H1 (cell line): ENCODE results near the gene COTL1. TPM values are rescaled to one million over a fixed set of nuclear protein-coding genes. Genes with fewer than 3 reads are reported as not detected.
A peak's percentile ranks its signal among the peaks of the same experiment; 100 is the strongest.
"Not testable (repeated sequence)": the region's sequence is repeated elsewhere in the genome, so short reads cannot be mapped to it uniquely, and the experiment has no call there.

ENCODE experiments used
- CTCF ChIA-PET: fragments of 300-600 bp; sonication (Branson Sonifier 250); formaldehyde crosslinking; loops from one replicate; lab custom pipeline; 2021; ENCODE audit not compliant: partially characterized antibody; lab: Charles Lee
- POLR2A ChIA-PET: fragments of 300-600 bp; sonication (Branson Sonifier 250); formaldehyde crosslinking; loops from one replicate; lab custom pipeline; 2021; ENCODE audit warnings: inconsistent platforms; ENCODE audit not compliant: partially characterized antibody; lab: Charles Lee
- DNase-seq, 2 experiments: peaks; one replicate each; pipeline versions ENCODE4 v3.0.0 to v3.0.0-alpha.2; 2010 to 2022; ENCODE audit warnings: low spot score in 2 of 2, low read depth in 1 of 2, mixed read lengths in 1 of 2
- FAIRE-seq: peaks from 2 replicates; lab custom pipeline; 2011; peaks lifted over from hg19 to GRCh38; lab: Jason Lieb, UNC
- H2AFZ ChIP-seq: 2 replicates; pipeline ENCODE4 v1.8.1; 2012; ENCODE audit warnings: low read length, inconsistent platforms
- H2AK5ac ChIP-seq: 2 replicates; pipeline ENCODE4 v1.6.1; 2013; ENCODE audit warnings: low read depth, low read length
- H2BK120ac ChIP-seq: replicated peaks from 2 replicates; pipeline ENCODE3; 2013; ENCODE audit warnings: low read depth, low read length, inconsistent platforms
- H2BK12ac ChIP-seq: 2 replicates; pipeline ENCODE4 v1.6.1; 2013; ENCODE audit warnings: low read depth, low read length
- H2BK15ac ChIP-seq: 2 replicates; pipeline ENCODE4 v1.6.1; 2013; ENCODE audit warnings: low read length
- H2BK20ac ChIP-seq: 2 replicates; pipeline ENCODE4 v1.6.1; 2013; ENCODE audit warnings: low read length
- H2BK5ac ChIP-seq: 2 replicates; pipeline ENCODE4 v1.6.1; 2013; ENCODE audit warnings: low read depth, low read length
- H3K14ac ChIP-seq: 2 replicates; pipeline ENCODE4 v1.6.1; 2013; ENCODE audit warnings: inconsistent platforms; ENCODE audit not compliant: insufficient read length
- H3K18ac ChIP-seq: 2 replicates; pipeline ENCODE4 v1.6.1; 2013; ENCODE audit warnings: low read length; ENCODE audit errors: extremely low read depth
- H3K23ac ChIP-seq: 2 replicates; pipeline ENCODE4 v1.6.1; 2013; ENCODE audit warnings: inconsistent platforms; ENCODE audit not compliant: insufficient read length
- H3K23me2 ChIP-seq: 2 replicates; pipeline ENCODE4 v1.6.1; 2013; ENCODE audit warnings: low read depth, low read length
- H3K27ac ChIP-seq: 2 replicates; pipeline ENCODE4 v1.6.1; 2011; ENCODE audit warnings: low read depth, low read length, inconsistent platforms
- H3K27me3 ChIP-seq, 4 experiments: replicated peaks in 1 of 4; 1 replicate in 1 of 4; 2 replicates in 3 of 4; pipeline versions ENCODE4 v1.6.1 to v1.8.1; 2011 to 2013; ENCODE audit warnings: low read length in 3 of 4, mild to moderate bottlenecking in 3 of 4, inconsistent platforms in 2 of 4, mixed read lengths in 2 of 4, moderate library complexity in 1 of 4; ENCODE audit not compliant: control insufficient read depth in 3 of 4, insufficient read depth in 3 of 4; ENCODE audit errors: extremely low read depth in 1 of 4
- H3K36me3 ChIP-seq, 4 experiments: 2 replicates each; pipeline versions ENCODE4 v1.6.1 to v1.8.1; 2011 to 2013; ENCODE audit warnings: mild to moderate bottlenecking in 4 of 4, low read length in 3 of 4, moderate library complexity in 2 of 4, control low read depth in 1 of 4, inconsistent platforms in 1 of 4; ENCODE audit not compliant: insufficient read depth in 4 of 4, control insufficient read depth in 2 of 4
- H3K4ac ChIP-seq: replicated peaks from 2 replicates; pipeline ENCODE3; 2013; ENCODE audit warnings: low read length, low read depth, mixed read lengths, inconsistent platforms; ENCODE audit not compliant: insufficient read length
- H3K4me1 ChIP-seq, 4 experiments: replicated peaks in 1 of 4; 1 replicate in 1 of 4; 2 replicates in 3 of 4; pipeline versions ENCODE4 v1.6.1 to v1.8.1; 2011 to 2013; ENCODE audit warnings: low read length in 3 of 4, inconsistent platforms in 2 of 4, mixed read lengths in 1 of 4; ENCODE audit not compliant: insufficient read depth in 4 of 4, control insufficient read depth in 3 of 4
- H3K4me2 ChIP-seq, 2 experiments: 2 replicates each; pipeline versions ENCODE4 v1.6.1 to v1.8.1; 2011 to 2013; ENCODE audit warnings: low read depth in 2 of 2, low read length in 2 of 2, control low read depth in 1 of 2, inconsistent platforms in 1 of 2, mild to moderate bottlenecking in 1 of 2; ENCODE audit not compliant: insufficient read depth in 1 of 2
- H3K4me3 ChIP-seq, 4 experiments: fragments of 200-600, 300-600 bp in 1 of 4; sonication (generic), shearing (Covaris generic), sonication (Bioruptor Twin) in 1 of 4; 2 replicates each; pipeline versions ENCODE4 v1.5.1 to v1.8.1; 2011 to 2016; ENCODE audit warnings: low read length in 4 of 4, low read depth in 3 of 4, control low read depth in 2 of 4, inconsistent platforms in 2 of 4, mild to moderate bottlenecking in 2 of 4, mixed read lengths in 1 of 4, moderate library complexity in 1 of 4; ENCODE audit not compliant: insufficient read depth in 2 of 4; ENCODE audit errors: extremely low read depth in 1 of 4
- H3K56ac ChIP-seq: replicated peaks from 2 replicates; pipeline ENCODE3; 2013; ENCODE audit warnings: low read depth, mild to moderate bottlenecking, mixed read lengths, low read length, inconsistent platforms; ENCODE audit not compliant: insufficient read length
- H3K79me1 ChIP-seq: 2 replicates; pipeline ENCODE4 v1.6.1; 2013; ENCODE audit warnings: low read depth, low read length, control low read depth
- H3K79me2 ChIP-seq, 2 experiments: 2 replicates each; pipeline versions ENCODE4 v1.6.1 to v1.8.1; 2012 to 2013; ENCODE audit warnings: low read length in 2 of 2, mild to moderate bottlenecking in 2 of 2, inconsistent platforms in 1 of 2; ENCODE audit not compliant: insufficient read depth in 2 of 2, control insufficient read depth in 1 of 2
- H3K9ac ChIP-seq, 4 experiments: replicated peaks in 1 of 4; 1 replicate in 1 of 4; 2 replicates in 3 of 4; pipeline versions ENCODE4 v1.6.1 to v1.8.1; 2011 to 2013; ENCODE audit warnings: low read depth in 3 of 4, low read length in 3 of 4, control low read depth in 2 of 4, mild to moderate bottlenecking in 2 of 4, moderate library complexity in 2 of 4, inconsistent platforms in 1 of 4; ENCODE audit errors: extremely low read depth in 1 of 4
- H3K9me3 ChIP-seq, 2 experiments: 2 replicates each; pipeline versions ENCODE4 v1.6.1 to v1.8.1; 2012 to 2013; ENCODE audit warnings: mild to moderate bottlenecking in 2 of 2, moderate library complexity in 2 of 2, control low read depth in 1 of 2, inconsistent platforms in 1 of 2, low read depth in 1 of 2, low read length in 1 of 2, mixed read lengths in 1 of 2; ENCODE audit not compliant: insufficient read depth in 2 of 2
- H4K20me1 ChIP-seq, 2 experiments: replicated peaks in 1 of 2; 2 replicates each; pipeline versions ENCODE3 to v1.8.1; 2011 to 2013; ENCODE audit warnings: inconsistent platforms in 2 of 2, low read length in 2 of 2, mild to moderate bottlenecking in 1 of 2; ENCODE audit not compliant: insufficient read depth in 2 of 2, control insufficient read depth in 1 of 2
- H4K5ac ChIP-seq: 2 replicates; pipeline ENCODE4 v1.6.1; 2013; ENCODE audit warnings: low read length, low read depth, mixed read lengths, inconsistent platforms; ENCODE audit not compliant: insufficient read length
- H4K8ac ChIP-seq: 2 replicates; pipeline ENCODE4 v1.8.0; 2013; ENCODE audit warnings: mild to moderate bottlenecking, moderate library complexity, low read length, inconsistent platforms; ENCODE audit not compliant: insufficient read depth; ENCODE audit errors: extremely low read depth
- H4K91ac ChIP-seq: replicated peaks from 2 replicates; pipeline ENCODE3; 2013; ENCODE audit warnings: low read length, mixed read lengths, inconsistent platforms; ENCODE audit not compliant: insufficient read length
- WGBS, 2 experiments: shearing (Covaris generic) in 1 of 2; methylation state at CpG; one replicate each; pipeline versions ENCODE4 v1.1.6 to v1.1.7; 2013 to 2015; ENCODE audit warnings: low lambda C conversion rate in 2 of 2, mixed read lengths in 2 of 2, inconsistent platforms in 1 of 2, low coverage in 1 of 2, missing lambda C conversion rate in 1 of 2; ENCODE audit not compliant: insufficient replicate concordance in 2 of 2, insufficient coverage in 1 of 2, insufficient read length in 1 of 2; ENCODE audit errors: extremely low coverage in 1 of 2, missing lambda C conversion rate in 1 of 2; 5-methylcytosine and 5-hydroxymethylcytosine counted together
- polyA plus RNA-seq, 7 experiments: library from polyadenylated mRNA; depleted of rRNA in 3 of 7; stranded (reverse) in 5 of 7; unstranded in 2 of 7; fragments of >200 nt in 5 of 7; fragments of 200-250 nt in 2 of 7; gene quantifications; 1 replicate in 5 of 7; 2 replicates in 1 of 7; 4 replicates in 1 of 7; pipeline versions ENCODE4 v1.2.1 to v1.2.3, GENCODE V29; 2011 to 2013; ENCODE audit warnings: missing spikeins in 2 of 7, mixed read lengths in 2 of 7
- total RNA-seq: library from RNA; stranded (reverse); fragmentation: NEBNext Ultra II Directional; extraction: Animal tissue kit (Norgen Biotek cat#: 25700); gene quantifications from 2 replicates; pipeline ENCODE4 v1.2.1, GENCODE V29; 2021

Gene COTL1
- total and polyA plus RNA-seq, 2 of the 8 experiments (the other 6 are each of a cell fraction or from before 2014, with no cell fraction given), result 59.2 to 183 TPM

DNA sequence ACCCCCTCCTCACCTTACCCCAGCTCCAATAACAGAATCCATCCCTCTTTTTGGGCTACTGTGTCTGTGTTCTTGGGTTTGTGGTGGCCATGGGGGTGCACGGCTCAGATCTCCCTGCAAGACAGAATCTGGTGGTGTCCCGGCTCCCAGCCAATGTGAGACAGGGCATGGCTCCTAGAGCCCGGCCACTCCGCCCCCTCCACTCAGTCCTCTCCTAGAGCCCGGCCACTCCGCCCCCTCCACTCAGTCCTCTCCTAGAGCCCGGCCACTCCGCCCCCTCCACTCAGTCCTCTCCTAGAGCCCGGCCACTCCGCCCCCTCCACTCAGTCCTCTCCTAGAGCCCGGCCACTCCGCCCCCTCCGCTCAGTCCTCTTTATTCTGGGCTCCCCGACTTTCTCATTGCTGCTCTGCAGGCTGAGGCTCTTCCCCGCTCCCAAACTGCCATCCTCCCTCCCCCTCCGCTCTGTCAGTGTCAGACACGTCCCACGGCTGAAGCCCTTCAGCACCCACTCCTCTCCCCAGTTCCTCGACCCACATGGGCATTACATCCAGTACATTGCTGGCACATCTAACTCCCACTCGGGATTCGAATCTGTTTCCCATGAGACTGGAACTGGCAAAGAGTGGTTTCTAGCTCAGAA lies 92.8 kb downstream of the COTL1 start:
- DNase-seq, H3K23ac ChIP-seq, H3K4me3 ChIP-seq, H3K79me1 ChIP-seq, H3K9ac ChIP-seq, H3K56ac ChIP-seq, H3K9me3 ChIP-seq, H4K20me1 ChIP-seq, FAIRE-seq, H3K36me3 ChIP-seq, H2BK120ac ChIP-seq, H3K27me3 ChIP-seq, H3K14ac ChIP-seq, H3K23me2 ChIP-seq, H3K4ac ChIP-seq, H3K4me1 ChIP-seq, H2AFZ ChIP-seq, H3K27ac ChIP-seq, H3K4me2 ChIP-seq, H3K79me2 ChIP-seq, H4K8ac ChIP-seq, H2BK5ac ChIP-seq, H2BK15ac ChIP-seq: not testable (repeated sequence)
- peak overlapping the region; percentile 16 for H4K5ac ChIP-seq
- H4K91ac ChIP-seq, result peak overlapping the region; percentile 83
- ChIA-PET POLR2A (interaction anchor here (1.2 kb wide), 1 partner anchor 11 kb away, joined by 3 read pairs; no protein-coding TSS in a partner anchor), CTCF (interaction anchor here (0.6 to 4.3 kb wide), 5 partner anchors 13 to 74 kb away, joined by 3 to 29 read pairs (median 4); no protein-coding TSS in a partner anchor)
- H3K18ac ChIP-seq, result peak overlapping the region; percentile 87
- H2AK5ac ChIP-seq, result peak overlapping the region; percentile 78; the same call in 1 of the 2 replicates
- H2BK12ac ChIP-seq, result 0 out of 2 replicates have a peak overlapping the region, but pooled peaks have one; percentile 68
- 82% methylated on average over 14 of the region's 21 CpGs; no CpG with 5 or more reads in 1 of the 2 experiments for WGBS, 2 experiments
- H2BK20ac ChIP-seq, result 0 out of 2 replicates have a peak overlapping the region, but pooled peaks have one; percentile 61
